ENCODE results near the gene CRYL1.

GRCh38 chr13:20482275-20482761 lies 43.3 kb downstream of the CRYL1 start:
- TF ChIP-seq CTCF (IDR thresholded peaks at IDR 0.05; ENCODE audit: control extremely low read depth in 1 of 3, insufficient read depth in 1 of 3, low read depth in 1 of 3, low read length in 3 of 3) (no peak), PHF8 (conservative IDR thresholded peaks at IDR 0.05; ENCODE audit: low read depth, low read length) (no peak), POLR2A (IDR thresholded peaks at IDR 0.05; ENCODE audit: control extremely low read depth in 1 of 2, low read depth in 2 of 2, low read length in 2 of 2) (no peak)
- TF ChIP-seq, protein P1, sequence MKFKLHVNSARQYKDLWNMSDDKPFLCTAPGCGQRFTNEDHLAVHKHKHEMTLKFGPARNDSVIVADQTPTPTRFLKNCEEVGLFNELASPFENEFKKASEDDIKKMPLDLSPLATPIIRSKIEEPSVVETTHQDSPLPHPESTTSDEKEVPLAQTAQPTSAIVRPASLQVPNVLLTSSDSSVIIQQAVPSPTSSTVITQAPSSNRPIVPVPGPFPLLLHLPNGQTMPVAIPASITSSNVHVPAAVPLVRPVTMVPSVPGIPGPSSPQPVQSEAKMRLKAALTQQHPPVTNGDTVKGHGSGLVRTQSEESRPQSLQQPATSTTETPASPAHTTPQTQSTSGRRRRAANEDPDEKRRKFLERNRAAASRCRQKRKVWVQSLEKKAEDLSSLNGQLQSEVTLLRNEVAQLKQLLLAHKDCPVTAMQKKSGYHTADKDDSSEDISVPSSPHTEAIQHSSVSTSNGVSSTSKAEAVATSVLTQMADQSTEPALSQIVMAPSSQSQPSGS (IDR thresholded peaks at IDR 0.05; ENCODE audit: low read length) = no peak
- TF ChIP-seq, protein P2, sequence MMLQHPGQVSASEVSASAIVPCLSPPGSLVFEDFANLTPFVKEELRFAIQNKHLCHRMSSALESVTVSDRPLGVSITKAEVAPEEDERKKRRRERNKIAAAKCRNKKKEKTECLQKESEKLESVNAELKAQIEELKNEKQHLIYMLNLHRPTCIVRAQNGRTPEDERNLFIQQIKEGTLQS (IDR thresholded peaks at IDR 0.05; ENCODE audit: insufficient read depth, low read depth, low read length) = no peak
